Fibroblast of lung (primary cell): ENCODE measurements around the gene ARFGAP3. TPM values are rescaled to one million over a fixed set of nuclear protein-coding genes. Genes with fewer than 3 reads are reported as not detected.

Experiments
- DNase-seq, 2 donors: peaks; one replicate each; pipeline versions ENCODE4 v3.0.0 to v3.0.0-alpha.2; 2010; ENCODE audit warnings: low read depth in 2 of 2
- H2AFZ ChIP-seq: 2 replicates; pipeline ENCODE4 v1.5.1; 2012; ENCODE audit warnings: low read length, control low read depth, inconsistent platforms
- H3K27ac ChIP-seq: 2 replicates; pipeline ENCODE4 v1.5.1; 2011; ENCODE audit warnings: low read length, control low read depth; ENCODE audit not compliant: insufficient read depth
- H3K27me3 ChIP-seq: 2 replicates; pipeline ENCODE4 v1.5.1; 2011; ENCODE audit warnings: mild to moderate bottlenecking, low read length; ENCODE audit not compliant: control insufficient read depth, insufficient read depth
- H3K36me3 ChIP-seq: 2 replicates; pipeline ENCODE4 v1.5.1; 2011; ENCODE audit warnings: low read length; ENCODE audit not compliant: control insufficient read depth, insufficient read depth
- H3K4me1 ChIP-seq: 2 replicates; pipeline ENCODE4 v1.5.1; 2011; ENCODE audit warnings: low read length; ENCODE audit not compliant: control insufficient read depth, insufficient read depth; ENCODE audit errors: extremely low read depth
- H3K4me2 ChIP-seq: 2 replicates; pipeline ENCODE4 v1.5.1; 2011; ENCODE audit warnings: low read length, control low read depth; ENCODE audit not compliant: insufficient read depth; ENCODE audit errors: extremely low read depth
- H3K4me3 ChIP-seq, 4 experiments: fragments of 200-600 bp in 1 of 4; sonication (generic) in 1 of 4; replicated peaks in 1 of 4; 2 replicates each; pipeline ENCODE4 v1.5.1; 2011 to 2016; ENCODE audit warnings: low read length in 4 of 4, low read depth in 3 of 4, mild to moderate bottlenecking in 3 of 4, control low read depth in 2 of 4, inconsistent platforms in 1 of 4, mixed read lengths in 1 of 4; ENCODE audit not compliant: insufficient read depth in 1 of 4; ENCODE audit errors: control extremely low read depth in 1 of 4
- H3K79me2 ChIP-seq: 2 replicates; pipeline ENCODE4 v1.5.1; 2012; ENCODE audit warnings: mild to moderate bottlenecking, low read length, inconsistent platforms; ENCODE audit not compliant: control insufficient read depth, insufficient read depth
- H3K9ac ChIP-seq: 2 replicates; pipeline ENCODE4 v1.5.1; 2011; ENCODE audit warnings: mild to moderate bottlenecking, low read length, control low read depth; ENCODE audit not compliant: insufficient read depth
- H3K9me3 ChIP-seq: 2 replicates; pipeline ENCODE4 v1.5.1; 2012; ENCODE audit warnings: low read depth, low read length; ENCODE audit not compliant: control insufficient read depth, insufficient read depth
- H4K20me1 ChIP-seq: 2 replicates; pipeline ENCODE4 v1.5.1; 2011; ENCODE audit warnings: low read length; ENCODE audit not compliant: control insufficient read depth, insufficient read depth; ENCODE audit errors: extremely low read depth
- CTCF ChIP-seq, 2 donors: IDR thresholded peaks in 1 of 2; conservative IDR thresholded peaks in 1 of 2; 1 replicate in 1 of 2; 2 replicates in 1 of 2; pipeline ENCODE4 v1.5.1; 2011 to 2012; ENCODE audit warnings: low read length in 2 of 2, control low read depth in 1 of 2, inconsistent platforms in 1 of 2, low read depth in 1 of 2, mild to moderate bottlenecking in 1 of 2
- EZH2 ChIP-seq: IDR thresholded peaks from 2 replicates; pipeline ENCODE4 v1.5.1; 2012; ENCODE audit warnings: low read length, control low read depth, mild to moderate bottlenecking; ENCODE audit errors: missing control alignments
- polyA plus RNA-seq, 2 donors: library from polyadenylated mRNA; depleted of rRNA in 1 of 2; stranded (reverse) in 1 of 2; unstranded in 1 of 2; fragments of >200 nt; gene quantifications; 2 replicates each; pipeline ENCODE4 v1.2.1, GENCODE V29; 2011 to 2012; ENCODE audit warnings: missing spikeins in 1 of 2
- total RNA-seq: library from RNA; depleted of rRNA; stranded (reverse); fragments of >200 nt; gene quantifications from 2 replicates; pipeline ENCODE4 v1.2.1, GENCODE V29; 2014

ARFGAP3 gene
- total and polyA plus RNA-seq, 2 donors (not counting 1 experiment from before 2014, with no cell fraction given) = 62.1 to 74.1 TPM

- Histone ChIP-seq H3K4me3 (no peak overlapping the region), H3K79me2 (no peaks in the 10 kb centered on the region), H3K9me3 (no peaks in the 10 kb centered on the region), H3K27me3 (no peaks in the 10 kb centered on the region), H3K36me3 (no peaks in the 10 kb centered on the region), H3K9ac (no peak overlapping the region), H3K4me1 (peaks cover 12% of the 10 kb centered on the region), H3K4me2 (no peak overlapping the region), H2AFZ (no peak overlapping the region), H4K20me1 (no peaks in the 10 kb centered on the region), H3K27ac (no peak overlapping the region)
- DNase-seq = no peak
- no peak for TF ChIP-seq EZH2
- no peak for TF ChIP-seq CTCF (conservative IDR thresholded peaks at IDR 0.05 in 1 of 2, IDR thresholded peaks at IDR 0.05 in 1 of 2; ENCODE audit: low read depth in 1 of 2, low read length in 2 of 2)
Measured at GRCh38 chr22:42772647-42773046, 84.4 kb downstream of the ARFGAP3 start.

DNA sequence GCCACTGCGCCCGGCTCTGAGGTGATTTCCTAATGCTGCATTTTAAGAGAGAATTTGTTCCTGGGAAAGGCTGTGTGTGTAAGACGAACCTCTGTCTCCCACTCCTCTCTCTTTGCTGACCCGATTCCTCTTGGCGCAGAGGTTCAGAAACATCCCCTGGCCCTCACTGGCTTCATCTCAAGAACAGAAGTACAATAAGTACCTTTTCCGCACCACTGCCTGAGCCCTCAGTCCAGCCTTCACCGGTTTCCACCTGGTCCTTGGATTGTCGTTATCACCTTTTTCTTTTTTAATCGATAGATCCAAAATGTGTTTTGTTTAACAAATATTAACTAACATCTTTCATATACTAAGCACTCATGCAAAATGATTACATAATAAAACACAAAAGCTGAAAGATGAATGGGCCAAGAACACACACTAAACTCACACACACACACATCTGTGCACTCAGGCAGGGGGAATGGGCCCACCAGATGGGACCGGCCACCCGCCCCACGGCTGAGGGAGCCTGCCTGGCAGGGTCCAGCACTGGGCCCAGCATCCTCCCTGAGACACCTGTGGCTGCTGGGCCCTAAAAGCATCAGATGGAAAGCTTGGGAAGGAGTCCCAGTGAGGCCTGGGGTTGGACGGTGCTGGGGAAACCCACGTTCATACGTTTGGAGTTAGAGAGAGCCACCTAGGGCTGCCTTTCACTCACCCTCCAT is 86.0 kb downstream of the ARFGAP3 start:
- Histone ChIP-seq H2AFZ (no peak overlapping the region), H3K36me3 (no peaks in the 10 kb centered on the region), H3K27me3 (no peaks in the 10 kb centered on the region), H3K4me1 (peaks cover 12% of the 10 kb centered on the region), H3K79me2 (no peaks in the 10 kb centered on the region), H3K4me3 (no peak overlapping the region), H3K4me2 (no peak overlapping the region), H4K20me1 (no peaks in the 10 kb centered on the region), H3K27ac (no peak overlapping the region), H3K9ac (no peak overlapping the region), H3K9me3 (no peaks in the 10 kb centered on the region)
- no peak for TF ChIP-seq EZH2
- TF ChIP-seq CTCF (conservative IDR thresholded peaks at IDR 0.05 in 1 of 2, IDR thresholded peaks at IDR 0.05 in 1 of 2; ENCODE audit: low read depth in 1 of 2, low read length in 2 of 2) = no peak
- DNase-seq = no peak

DNA sequence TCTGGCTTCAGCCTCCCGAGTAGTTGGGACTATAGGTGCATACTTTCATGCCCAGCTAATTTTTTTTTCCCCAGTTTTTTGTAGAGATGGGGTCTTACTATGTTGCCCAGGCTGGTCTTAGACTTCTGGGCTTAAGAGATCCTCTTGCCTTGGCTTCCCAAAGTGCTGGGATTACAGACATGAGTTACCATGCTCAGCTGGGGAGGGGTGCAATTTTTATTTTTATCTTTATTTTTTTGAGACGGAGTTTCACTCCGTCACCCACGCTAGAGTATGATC is 86.7 kb downstream of the ARFGAP3 start:
- peak overlapping the region; percentile 53 for H3K4me2 ChIP-seq
- no peak for TF ChIP-seq CTCF (conservative IDR thresholded peaks at IDR 0.05 in 1 of 2, IDR thresholded peaks at IDR 0.05 in 1 of 2; ENCODE audit: low read depth in 1 of 2, low read length in 2 of 2)
- no peak for TF ChIP-seq EZH2
- no peak overlapping the region for H3K27ac ChIP-seq

More for the DNA sequence above, 86.7 kb downstream of the ARFGAP3 start:
- Histone ChIP-seq H3K4me1 (peaks cover 12% of the 10 kb centered on the region), H2AFZ (no peak overlapping the region), H3K27me3 (no peaks in the 10 kb centered on the region), H3K36me3 (no peaks in the 10 kb centered on the region), H4K20me1 (no peaks in the 10 kb centered on the region), H3K9ac (no peak overlapping the region), H3K9me3 (no peaks in the 10 kb centered on the region), H3K79me2 (no peaks in the 10 kb centered on the region), H3K4me3 (peak overlapping the region in 1 of 4 experiments; percentile 35)
- no peak for DNase-seq
